ENCODE data around the gene NUP85. TPM values are rescaled to one million over a fixed set of nuclear protein-coding genes. Genes with fewer than 3 reads are reported as not detected.

The NUP85 gene
- total RNA-seq, 1 experiment from 2014 or later: 141 TPM

DNA sequence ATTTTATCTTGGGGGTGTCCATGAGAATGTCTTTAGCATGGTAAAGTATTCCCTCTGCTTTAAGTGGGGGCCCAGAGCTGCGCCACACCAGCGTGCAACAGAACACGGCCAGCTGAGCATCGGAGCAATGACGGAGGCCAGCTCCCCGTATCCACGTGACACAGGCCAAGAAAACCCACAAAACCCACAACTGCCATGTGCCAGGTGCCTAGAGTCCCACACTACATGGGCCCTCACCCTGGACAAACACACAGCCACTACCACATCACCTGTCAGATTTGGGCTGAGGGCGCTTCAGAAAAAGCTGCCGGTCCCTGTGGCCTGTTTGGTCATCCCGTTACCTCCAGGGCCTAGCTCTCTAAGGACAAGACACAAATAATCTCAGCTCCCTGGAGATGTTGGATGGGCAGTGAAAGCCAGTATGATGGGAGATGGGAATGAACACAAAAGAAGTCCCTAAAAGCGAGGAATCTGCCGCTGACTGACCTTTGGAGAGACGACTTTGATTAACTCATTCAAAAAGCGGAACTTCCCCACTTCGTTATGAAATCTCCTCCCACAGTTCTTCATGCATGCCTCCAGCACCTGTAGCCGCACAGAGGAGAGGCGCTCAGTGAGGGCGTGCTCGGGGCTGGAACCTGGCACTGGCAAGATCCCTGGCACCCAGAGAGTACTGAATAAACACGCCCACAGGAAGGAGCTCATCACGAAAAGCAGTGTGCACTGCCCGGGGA is 38.8 kb downstream of the NUP85 start:
- H3K4me1 ChIP-seq (ENCODE audit: control insufficient read depth, insufficient read depth, low read length): no peaks in the 10 kb centered on the region
- in situ Hi-C loops (cut with HindIII; ENCODE audit: low pct_unique_long_range_greater_than_20kb, low sequenced_read_pairs): no loop called here
- no peaks in the 10 kb centered on the region for H3K9me3 ChIP-seq (ENCODE audit: control insufficient read depth, insufficient read depth, low read depth, low read length)
- CTCF ChIA-PET: no interaction called here
- ATAC-seq: no peak
- intact Hi-C loops (cut with micrococcal nuclease; ENCODE audit: unreplicated experiment): no loop called here
- H3K36me3 ChIP-seq (ENCODE audit: control insufficient read depth, insufficient read depth, low read length): peaks cover 6% of the 10 kb centered on the region
- POLR2A ChIA-PET: interaction anchor here (0.7 kb wide), 1 partner anchor 113 kb away, joined by 3 read pairs; the partner anchor contains the start of gene NT5C
- no TSS peak for BruUV-seq (replicated peaks)
- no peak overlapping the region for H3K4me3 ChIP-seq (ENCODE audit: low read depth in 2 of 2, low read length in 2 of 2)
- no peak overlapping the region for H3K27ac ChIP-seq (ENCODE audit: low read length)
- no peak for DNase-seq (ENCODE audit: low read depth, low spot score)
- TF ChIP-seq POLR2AphosphoS5 (IDR thresholded peaks at IDR 0.05; ENCODE audit: low read depth, low read length) (no peak), SIN3A (IDR thresholded peaks at IDR 0.05; ENCODE audit: borderline replicate concordance, insufficient read depth, low read depth, low read length) (no peak), TCF7L2 (IDR thresholded peaks at IDR 0.05; ENCODE audit: low read depth, low read length) (no peak)
- TF ChIP-seq, protein P1, sequence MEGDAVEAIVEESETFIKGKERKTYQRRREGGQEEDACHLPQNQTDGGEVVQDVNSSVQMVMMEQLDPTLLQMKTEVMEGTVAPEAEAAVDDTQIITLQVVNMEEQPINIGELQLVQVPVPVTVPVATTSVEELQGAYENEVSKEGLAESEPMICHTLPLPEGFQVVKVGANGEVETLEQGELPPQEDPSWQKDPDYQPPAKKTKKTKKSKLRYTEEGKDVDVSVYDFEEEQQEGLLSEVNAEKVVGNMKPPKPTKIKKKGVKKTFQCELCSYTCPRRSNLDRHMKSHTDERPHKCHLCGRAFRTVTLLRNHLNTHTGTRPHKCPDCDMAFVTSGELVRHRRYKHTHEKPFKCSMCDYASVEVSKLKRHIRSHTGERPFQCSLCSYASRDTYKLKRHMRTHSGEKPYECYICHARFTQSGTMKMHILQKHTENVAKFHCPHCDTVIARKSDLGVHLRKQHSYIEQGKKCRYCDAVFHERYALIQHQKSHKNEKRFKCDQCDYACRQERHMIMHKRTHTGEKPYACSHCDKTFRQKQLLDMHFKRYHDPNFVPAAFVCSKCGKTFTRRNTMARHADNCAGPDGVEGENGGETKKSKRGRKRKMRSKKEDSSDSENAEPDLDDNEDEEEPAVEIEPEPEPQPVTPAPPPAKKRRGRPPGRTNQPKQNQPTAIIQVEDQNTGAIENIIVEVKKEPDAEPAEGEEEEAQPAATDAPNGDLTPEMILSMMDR (IDR thresholded peaks at IDR 0.05): no peak
- TF ChIP-seq, protein P2, sequence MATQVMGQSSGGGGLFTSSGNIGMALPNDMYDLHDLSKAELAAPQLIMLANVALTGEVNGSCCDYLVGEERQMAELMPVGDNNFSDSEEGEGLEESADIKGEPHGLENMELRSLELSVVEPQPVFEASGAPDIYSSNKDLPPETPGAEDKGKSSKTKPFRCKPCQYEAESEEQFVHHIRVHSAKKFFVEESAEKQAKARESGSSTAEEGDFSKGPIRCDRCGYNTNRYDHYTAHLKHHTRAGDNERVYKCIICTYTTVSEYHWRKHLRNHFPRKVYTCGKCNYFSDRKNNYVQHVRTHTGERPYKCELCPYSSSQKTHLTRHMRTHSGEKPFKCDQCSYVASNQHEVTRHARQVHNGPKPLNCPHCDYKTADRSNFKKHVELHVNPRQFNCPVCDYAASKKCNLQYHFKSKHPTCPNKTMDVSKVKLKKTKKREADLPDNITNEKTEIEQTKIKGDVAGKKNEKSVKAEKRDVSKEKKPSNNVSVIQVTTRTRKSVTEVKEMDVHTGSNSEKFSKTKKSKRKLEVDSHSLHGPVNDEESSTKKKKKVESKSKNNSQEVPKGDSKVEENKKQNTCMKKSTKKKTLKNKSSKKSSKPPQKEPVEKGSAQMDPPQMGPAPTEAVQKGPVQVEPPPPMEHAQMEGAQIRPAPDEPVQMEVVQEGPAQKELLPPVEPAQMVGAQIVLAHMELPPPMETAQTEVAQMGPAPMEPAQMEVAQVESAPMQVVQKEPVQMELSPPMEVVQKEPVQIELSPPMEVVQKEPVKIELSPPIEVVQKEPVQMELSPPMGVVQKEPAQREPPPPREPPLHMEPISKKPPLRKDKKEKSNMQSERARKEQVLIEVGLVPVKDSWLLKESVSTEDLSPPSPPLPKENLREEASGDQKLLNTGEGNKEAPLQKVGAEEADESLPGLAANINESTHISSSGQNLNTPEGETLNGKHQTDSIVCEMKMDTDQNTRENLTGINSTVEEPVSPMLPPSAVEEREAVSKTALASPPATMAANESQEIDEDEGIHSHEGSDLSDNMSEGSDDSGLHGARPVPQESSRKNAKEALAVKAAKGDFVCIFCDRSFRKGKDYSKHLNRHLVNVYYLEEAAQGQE (IDR thresholded peaks at IDR 0.05; ENCODE audit: insufficient read depth in 1 of 2, low read depth in 2 of 2, low read length in 1 of 2): no peak
- no peaks in the 10 kb centered on the region for H3K27me3 ChIP-seq (ENCODE audit: control insufficient read depth, insufficient read depth, low read length)

DNA sequence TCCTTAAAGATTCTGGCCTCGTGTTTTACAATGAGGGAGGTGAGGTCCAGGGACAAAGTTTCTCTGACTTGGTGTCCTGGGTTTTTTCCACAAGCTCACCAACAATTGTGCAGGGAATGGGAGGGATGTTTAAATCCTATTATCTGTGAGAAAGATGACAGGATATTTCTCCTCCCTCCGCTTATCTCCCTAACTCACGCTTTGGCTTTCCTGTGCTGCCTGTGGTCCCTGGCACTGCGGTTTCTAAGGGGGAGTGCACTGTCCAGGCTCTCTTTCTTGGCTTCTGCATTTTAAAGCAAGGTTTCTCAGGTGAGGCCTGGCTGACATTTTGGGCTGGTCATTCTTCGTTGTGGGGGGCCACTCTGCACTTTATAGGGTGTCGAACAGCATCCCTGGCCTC is 39.5 kb downstream of the NUP85 start:
- ChIA-PET CTCF (no interaction called here), POLR2A (interaction anchor here (0.7 kb wide), 1 partner anchor 113 kb away, joined by 3 read pairs; the partner anchor contains the start of gene NT5C)
- Histone ChIP-seq H3K9me3 (ENCODE audit: control insufficient read depth, insufficient read depth, low read depth, low read length) (no peaks in the 10 kb centered on the region), H3K4me1 (ENCODE audit: control insufficient read depth, insufficient read depth, low read length) (no peaks in the 10 kb centered on the region), H3K27ac (ENCODE audit: low read length) (no peak overlapping the region), H3K4me3 (ENCODE audit: low read depth in 2 of 2, low read length in 2 of 2) (no peak overlapping the region), H3K36me3 (ENCODE audit: control insufficient read depth, insufficient read depth, low read length) (peaks cover 6% of the 10 kb centered on the region), H3K27me3 (ENCODE audit: control insufficient read depth, insufficient read depth, low read length) (no peaks in the 10 kb centered on the region)
- BruUV-seq (replicated peaks): no TSS peak
- in situ Hi-C loops (cut with HindIII; ENCODE audit: low pct_unique_long_range_greater_than_20kb, low sequenced_read_pairs) (no loop called here), intact Hi-C loops (cut with micrococcal nuclease; ENCODE audit: unreplicated experiment) (no loop called here)
- no peak for ATAC-seq
- no peak for TF ChIP-seq TCF7L2 (IDR thresholded peaks at IDR 0.05; ENCODE audit: low read depth, low read length)
- TF ChIP-seq, protein P1 (IDR thresholded peaks at IDR 0.05): no peak
- DNase-seq (ENCODE audit: low read depth, low spot score): no peak
